Body of pancreas (tissue), 4 donors: ENCODE data around the gene EEF2KMT.
"Not testable (repeated sequence)": the region's sequence is repeated elsewhere in the genome, so short reads cannot be mapped to it uniquely, and the experiment has no call there.

ENCODE experiments used
- CTCF ChIP-seq, 7 experiments: fragments of 450-650 bp in 4 of 7; fragments of 200-600 bp in 3 of 7; sonication (generic) in 3 of 7; IDR thresholded peaks; one replicate each; pipeline ENCODE4 v1.5.1; 2016 to 2019; ENCODE audit warnings: antibody characterized with exemption in 7 of 7
- POLR2A ChIP-seq, 3 donors: fragments of 450-650 bp; IDR thresholded peaks; one replicate each; pipeline ENCODE4 v1.6.1; 2016; ENCODE audit warnings: antibody characterized with exemption in 3 of 3, mild to moderate bottlenecking in 2 of 3

DNA sequence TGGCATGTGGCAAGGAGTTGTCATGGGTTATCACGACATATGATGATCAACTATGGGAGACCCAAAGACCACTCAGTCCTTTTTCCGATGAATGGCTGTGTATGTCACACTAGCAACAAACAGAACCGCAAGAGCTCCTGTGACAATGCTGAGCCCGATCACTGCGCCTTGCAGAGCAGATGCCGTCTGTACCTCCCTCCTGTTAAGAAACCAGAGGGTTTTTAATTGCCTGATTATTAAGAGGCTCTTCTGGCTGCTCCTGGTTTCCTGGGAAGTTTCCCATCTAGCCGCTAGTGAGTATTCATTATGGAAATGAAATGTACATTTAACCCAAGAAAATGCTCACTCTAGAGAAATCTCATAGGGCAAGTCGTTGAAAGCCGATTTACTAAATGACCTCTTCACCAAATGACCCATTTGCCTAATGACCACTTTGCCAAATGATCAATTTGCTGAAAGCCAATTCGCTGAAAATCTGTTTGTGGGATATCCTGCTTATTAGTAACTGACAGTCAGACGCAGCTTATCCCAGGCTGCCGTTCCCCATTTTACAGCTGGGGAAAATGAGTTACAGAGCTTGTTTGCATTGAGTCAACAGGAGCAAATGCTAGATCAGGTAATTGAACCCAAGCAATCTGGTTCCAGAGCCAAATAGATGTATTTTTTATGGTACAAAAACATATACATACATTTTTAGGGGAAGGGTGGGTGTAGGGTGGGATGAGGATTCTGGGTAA, 5.9 kb upstream of the EEF2KMT start:
- TF ChIP-seq CTCF, POLR2A (IDR thresholded peaks at IDR 0.05): not testable (repeated sequence)
